KBM-7 (cell line): ENCODE results near the gene PMS2.
"Not testable (repeated sequence)": the region's sequence is repeated elsewhere in the genome, so short reads cannot be mapped to it uniquely, and the experiment has no call there.

ENCODE experiments used
- DNase-seq: peaks from one replicate; pipeline ENCODE4 v3.0.0-alpha.2; 2015
- in situ Hi-C: fragments of 300-500 bp; cut with MboI; formaldehyde crosslinking; loops from 2 replicates; pipeline ENCODE4 v1.14.3; 2020; ENCODE audit warnings: low sequenced_read_pairs, low pct_unique_long_range_greater_than_20kb, mixed read lengths

PMS2 gene

DNA sequence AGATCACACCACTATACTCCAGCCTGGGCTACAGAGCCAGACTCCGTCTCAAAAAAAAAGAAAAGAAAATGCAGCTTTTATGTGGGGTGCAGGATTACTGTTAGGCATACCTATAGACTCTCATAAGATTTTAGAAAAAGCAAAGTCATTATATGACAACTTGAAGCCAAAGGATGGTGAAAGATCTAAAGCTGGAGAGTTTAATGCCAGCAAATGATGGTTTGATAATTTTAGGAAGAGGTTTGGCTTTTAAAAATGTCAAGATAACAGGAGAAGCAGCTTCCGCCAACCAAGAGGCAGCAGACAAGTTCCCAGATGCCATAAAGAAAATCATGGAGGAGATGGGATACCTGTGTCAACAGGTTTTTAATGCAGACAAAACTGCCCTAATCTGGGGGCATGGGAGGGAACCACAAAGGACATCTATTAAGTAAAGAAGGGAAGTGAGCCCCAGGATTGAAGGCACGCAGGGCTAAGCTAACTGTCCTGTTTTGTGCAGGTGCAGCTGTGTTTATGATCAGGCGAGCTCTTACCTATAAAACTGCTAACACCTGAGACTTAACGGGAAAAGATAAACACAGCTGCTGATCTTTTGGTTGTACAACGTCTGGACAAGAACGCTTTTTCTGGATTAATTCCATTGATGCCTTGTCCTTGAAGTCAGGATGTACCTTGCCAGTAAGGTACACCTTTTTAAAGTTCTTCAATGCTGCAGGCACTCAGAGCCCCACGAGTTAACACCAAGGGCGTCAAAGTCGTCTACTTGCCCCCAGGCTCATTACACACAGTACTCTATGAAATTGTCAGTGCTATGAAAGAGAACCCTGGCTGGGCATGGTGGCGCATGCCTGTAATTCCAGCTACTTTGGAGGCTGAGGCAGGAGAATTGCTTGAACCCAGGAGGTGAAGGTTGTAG is 11.8 kb upstream of the PMS2 start:
- in situ Hi-C loops, result no loop called here
- no peak for DNase-seq

DNA sequence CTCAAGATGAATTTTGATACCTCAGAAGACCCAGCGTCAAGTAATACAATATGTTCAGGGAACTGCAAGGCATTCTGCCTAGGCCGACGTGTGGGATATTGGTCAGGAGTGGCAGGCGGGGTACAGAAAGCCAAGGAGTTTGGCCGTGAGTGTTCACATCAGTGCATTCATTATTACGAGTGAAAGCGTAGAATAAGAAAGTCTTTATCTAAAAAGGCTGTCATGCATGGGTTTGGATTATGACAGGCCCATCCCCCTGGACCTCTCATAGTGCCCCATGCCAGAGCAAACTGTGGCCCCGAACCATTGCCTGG is 7.8 kb upstream of the PMS2 start:
- no peak for DNase-seq
- in situ Hi-C loops, result no loop called here

DNA sequence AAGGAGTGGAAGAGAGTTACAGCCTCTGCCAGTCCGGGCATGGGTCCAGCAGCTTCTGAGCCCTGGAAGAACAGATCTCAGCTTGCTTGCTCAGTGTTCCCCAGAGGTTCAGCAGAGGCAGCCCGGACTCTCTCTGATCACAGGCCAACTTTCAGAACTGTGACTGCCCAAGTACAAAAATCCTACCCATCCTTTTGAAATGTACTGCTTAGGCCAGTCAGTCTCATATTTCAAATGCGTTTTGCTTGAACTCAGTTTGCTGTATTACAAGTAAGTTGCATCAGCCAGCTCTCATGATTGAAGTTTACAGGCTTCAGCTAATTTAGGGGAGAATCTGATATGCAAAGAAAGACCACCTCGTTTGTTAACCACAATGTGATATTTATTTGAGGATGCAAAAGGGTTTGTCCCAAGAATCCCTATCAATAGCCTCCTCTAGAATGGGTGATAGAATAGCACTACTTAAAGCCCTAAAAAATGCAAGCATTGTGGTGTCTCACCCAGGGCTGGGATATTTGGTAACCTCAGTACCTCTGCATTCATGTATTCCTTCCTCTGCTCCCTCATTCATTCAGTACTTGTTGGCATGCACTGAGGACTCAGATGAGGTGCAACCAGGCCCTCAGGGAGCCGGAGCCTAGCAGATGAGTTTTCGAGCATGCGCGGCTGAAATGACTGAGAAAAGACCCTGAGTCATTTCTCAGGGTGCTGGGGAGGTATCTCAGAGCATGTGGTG is 7.2 kb upstream of the PMS2 start:
- in situ Hi-C loops, result no loop called here
- DNase-seq, result no peak

DNA sequence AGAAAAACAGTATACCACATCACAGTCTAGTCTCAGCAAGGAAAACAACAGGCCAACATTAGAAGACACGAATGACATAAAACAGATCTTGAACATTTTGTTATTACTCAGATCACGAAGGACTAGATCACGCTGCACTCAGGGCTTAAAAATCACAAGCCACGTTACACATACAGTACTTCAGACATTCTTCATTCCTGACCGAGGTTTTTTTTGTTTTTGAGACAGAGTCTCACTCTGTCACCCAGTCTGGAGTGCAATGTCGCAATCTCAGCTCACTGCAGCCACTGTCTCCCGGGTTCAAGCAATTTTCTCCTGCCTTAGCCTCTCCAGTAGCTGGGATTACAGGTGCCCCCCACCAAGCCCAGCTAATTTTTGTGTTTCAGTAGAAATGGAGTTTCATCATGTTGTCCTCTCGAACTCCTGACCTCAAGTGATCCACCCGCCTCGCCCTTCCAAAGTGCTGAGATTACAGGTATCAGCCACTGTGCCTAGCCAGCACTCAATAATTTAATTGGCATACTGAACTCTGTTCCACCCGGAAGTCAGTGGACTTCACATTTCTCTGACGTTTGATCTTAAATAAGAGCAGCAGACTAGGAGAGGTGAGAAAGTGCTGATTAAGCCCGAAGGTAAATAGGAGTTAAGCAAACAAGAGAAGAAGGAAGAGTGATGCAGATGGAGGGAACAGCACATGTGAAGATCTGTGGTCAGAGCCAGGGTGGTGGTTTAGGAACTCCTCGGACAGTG is 3.7 kb upstream of the PMS2 start:
- no peak for DNase-seq
- in situ Hi-C loops, result no loop called here

DNA sequence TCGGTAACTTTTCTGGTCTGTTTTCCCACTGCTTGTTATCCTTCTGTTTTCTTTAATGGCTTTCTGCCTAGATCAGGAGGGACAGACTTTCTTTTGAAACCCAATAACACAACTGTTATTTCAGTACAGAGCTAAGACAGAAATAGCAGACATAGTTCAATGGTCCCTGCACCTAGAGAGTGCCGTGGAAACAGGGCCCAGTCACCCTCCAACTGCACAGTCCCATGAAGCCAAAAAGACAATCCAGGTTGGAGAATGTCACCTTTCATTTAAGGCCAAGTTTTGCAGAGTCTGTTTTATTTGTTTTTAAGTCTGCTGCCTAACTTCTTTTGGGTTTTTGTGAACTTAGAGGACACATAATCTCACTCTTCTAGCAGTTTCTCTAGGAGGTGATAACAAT is 2.7 kb upstream of the PMS2 start:
- DNase-seq, result no peak
- in situ Hi-C loops, result no loop called here

DNA sequence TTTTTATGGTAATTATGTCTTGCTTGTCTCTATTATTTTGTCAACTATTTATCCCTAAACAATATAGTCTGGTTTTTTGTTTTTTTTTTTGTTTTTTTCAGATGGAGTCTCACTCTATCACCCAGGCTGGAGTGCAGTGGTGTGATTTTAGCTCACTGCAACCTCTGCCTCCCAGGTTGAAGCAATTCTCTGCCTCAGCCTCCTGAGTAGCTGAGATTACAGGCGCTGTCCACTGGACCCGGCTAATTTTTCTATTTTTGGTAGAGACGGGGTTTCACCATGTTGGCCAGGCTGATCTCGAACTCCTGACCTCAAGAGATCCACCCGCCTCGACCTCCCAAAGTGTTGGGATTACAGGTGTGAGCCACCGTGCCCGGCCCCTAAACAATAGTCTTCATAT is 1.5 kb upstream of the PMS2 start:
- DNase-seq, in situ Hi-C loops: not testable (repeated sequence)

DNA sequence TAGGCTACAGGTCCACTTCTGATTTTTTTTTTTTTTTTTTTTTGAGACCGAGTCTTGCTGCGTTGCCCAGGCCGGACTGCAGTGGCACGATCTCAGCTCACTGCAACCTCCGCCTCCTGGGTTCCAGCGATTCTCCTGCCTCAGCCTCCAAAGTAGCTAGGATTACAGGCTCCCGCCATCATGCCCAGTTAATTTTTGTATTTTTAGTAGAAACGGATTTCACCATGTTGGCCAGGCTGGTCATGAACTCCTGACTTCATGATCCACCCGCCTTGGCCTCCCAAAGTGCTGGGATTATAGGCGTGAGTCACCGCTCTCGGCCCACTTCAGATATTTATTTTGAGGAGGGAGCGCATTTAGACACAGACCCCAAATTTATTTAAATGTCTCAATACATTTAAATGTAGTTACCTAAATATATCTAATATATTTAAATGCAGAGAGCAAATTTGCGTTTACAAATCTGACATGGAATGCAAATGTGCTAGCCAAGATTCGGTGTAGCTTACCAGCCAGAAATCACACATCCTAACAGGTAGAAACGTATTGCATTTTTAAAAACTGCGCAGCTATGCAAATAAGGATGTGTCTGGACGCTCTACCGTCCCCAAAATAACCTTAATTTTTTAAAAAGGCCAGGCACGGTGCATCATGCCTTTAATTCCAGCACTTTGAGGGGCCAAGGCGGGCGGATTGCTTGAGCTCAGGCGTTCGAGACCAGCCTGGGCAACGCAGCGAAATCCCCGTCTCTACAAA is 836 bp downstream of the PMS2 start:
- DNase-seq, result peak; percentile 13
- in situ Hi-C loops, result not testable (repeated sequence)

DNA sequence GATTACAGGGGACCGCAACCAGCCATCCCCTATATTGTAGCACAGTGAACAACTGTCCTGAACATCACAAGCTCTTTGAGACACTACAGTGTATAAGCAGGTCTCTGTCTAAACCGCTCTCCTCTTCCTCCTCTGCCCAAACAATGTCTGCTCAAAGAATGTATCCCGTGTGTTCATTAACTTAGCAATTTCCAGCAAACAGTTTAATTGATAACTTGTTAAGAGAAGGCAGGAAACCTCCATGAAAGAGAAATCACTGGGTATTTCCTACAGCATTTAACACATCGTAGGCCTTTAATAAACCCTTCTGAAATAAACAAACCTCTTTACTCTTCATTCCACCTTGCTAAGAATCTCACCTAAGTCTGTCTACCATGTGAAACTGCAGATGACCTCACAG is 1.5 kb downstream of the PMS2 start:
- DNase-seq, result no peak
- in situ Hi-C loops, result no loop called here

DNA sequence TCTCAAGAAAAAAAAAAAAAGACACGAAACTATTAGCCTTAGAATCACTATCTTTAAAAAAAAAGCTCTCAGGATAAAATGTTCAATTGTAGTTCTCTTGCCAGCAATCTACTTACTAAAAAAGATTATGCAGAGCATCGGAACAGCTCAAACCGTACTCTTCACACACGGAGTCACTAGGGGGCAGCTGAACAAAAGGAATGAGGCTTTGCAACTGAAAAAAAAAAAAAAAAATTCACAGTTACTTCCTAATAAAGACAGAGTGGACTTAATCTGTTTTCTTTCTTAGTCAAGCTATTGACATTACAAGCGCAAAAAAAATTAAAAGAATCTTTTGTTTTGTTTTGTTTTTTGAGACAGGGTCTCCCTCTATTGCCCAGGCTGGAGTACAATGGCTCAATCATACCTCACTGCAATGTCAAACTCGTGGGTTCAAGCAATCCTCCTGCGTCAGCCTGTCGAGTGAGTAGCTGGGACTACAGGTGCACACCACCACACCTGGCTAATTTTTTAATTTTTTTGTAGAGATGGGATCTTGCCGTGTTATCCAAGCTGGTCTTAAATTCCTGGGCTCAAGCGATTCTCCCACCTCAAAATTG is 11.5 kb downstream of the PMS2 start:
- peak; percentile 86 for DNase-seq
- in situ Hi-C loops, result no loop called here

DNA sequence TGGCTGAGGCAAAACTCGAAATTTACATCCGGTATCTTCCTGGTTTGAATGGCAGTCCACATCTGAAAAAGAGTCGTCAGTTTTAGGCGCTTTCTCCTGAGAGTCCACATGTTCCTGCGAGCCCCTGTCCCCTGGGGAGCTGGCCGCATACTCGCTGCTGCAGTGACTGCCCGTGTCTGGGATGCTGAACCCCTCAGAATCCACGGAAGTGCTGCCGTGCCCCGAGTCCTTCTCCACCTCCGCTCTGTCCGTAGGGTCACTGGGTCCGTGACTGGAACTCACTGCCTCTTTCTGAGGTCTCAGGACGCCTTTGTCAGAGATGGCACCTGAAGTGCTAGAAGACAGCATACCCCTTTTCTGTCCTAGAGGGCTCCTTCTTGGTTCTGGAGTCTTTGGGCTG is 21.8 kb downstream of the PMS2 start:
- DNase-seq, in situ Hi-C loops: not testable (repeated sequence)

DNA sequence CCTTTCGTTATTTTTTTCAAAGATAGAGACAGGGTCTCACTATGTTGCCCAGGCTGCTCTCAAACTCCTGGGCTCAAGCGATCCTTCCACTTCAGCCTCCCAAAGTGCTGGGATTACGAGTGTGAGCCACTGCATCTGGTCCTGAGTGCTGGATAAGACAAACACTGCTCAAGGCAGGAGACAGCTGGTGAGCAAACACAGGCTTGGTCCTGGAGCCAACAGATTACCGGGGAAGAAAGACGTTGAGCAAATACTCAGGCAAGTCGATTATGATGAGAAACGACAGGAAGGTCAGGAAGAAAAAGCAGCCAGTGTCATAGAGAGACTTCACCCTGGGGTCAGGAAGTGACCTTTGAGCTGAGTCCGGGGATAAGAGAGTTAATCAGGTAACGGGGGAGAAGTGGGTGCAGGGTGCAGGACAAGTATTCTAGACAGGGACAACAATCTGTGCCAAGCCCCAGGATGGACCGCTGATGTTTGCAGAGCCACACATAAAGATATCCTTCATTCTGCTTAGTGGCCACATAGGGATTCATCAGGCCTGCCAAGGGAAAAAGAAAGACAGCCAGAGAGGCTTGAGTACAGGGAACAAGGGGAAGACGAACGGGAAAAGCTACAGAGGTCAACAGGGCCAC is 29.1 kb downstream of the PMS2 start:
- in situ Hi-C loops, DNase-seq: not testable (repeated sequence)

DNA sequence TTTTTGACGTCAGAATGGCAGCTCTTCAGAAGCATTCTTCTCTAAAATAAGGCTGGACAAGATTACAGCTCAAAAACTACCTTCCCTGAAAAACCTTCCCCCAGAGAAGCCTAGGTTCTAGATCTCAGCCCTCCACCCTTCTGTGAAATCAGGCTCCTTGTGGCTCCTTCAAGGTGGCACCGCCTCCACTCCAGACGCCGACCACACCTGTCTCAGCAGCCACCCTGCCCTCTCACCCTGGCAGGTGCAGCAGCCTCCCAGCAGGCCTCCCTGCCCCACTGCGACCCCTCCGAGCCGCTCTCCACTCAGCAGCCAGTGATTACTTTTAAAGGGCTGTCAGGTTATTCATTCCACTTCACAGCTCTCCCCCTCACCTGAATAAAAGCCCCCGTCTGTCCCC is 35.3 kb downstream of the PMS2 start:
- DNase-seq, in situ Hi-C loops: not testable (repeated sequence)

DNA sequence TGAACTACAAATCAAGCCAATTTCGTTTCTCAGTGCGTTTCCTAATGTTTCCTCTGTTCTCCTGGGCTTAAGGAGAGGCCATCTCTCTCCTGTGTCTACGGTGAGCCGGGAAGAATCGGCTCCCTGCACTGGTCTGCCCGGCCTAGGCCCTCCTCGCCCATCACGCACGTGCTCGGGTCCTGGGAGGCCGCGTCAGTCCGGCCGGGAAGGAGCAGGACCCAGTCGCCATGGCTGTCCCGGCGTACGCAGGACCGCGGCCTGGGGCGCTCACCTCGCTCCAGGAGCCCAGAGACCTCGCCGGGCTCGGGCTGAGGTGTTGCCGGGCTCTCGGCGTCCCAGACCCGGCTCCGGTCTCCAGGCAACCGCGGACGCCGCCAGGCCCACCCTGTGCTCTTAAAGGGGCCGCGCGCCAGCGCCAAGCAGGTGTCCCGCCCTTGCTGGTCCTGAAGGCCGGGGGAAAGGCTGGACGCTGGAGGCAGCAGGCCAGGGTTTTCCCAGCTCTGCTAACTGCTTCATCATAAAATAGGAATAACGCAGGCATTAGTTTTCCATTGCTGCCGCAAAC is 38.4 kb downstream of the PMS2 start, which contains the start of gene RSPH10B:
Gene RSPH10B, minus strand, starts transcription at position 343 of the 565 bp plus-strand sequence. CDS start 3,573 bp downstream, outside the sequence.
- in situ Hi-C loops, result not testable (repeated sequence)

DNA sequence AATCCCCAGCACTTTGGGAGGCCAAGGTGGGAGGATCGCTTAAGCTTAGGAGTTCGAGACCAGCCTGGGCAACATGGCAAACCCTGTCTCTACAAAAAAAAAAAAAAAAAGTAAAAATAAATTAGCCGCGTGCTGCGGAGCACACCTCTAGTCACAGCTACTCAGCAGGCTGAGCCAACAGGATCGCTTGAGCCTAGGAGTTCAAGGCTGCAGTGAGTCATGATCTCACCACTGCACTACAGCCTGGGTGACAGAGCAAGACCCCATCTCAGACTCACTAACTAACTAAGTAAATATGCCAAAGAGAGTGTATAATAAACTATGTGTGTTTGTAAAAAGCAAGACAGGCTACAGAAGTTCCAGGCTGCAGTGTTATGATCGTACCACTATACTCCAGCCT is 45.0 kb downstream of the PMS2 start:
- DNase-seq, in situ Hi-C loops: not testable (repeated sequence)

More for the DNA sequence above, 38.4 kb downstream of the PMS2 start, which contains the start of gene RSPH10B:
- not testable (repeated sequence) for DNase-seq

DNA sequence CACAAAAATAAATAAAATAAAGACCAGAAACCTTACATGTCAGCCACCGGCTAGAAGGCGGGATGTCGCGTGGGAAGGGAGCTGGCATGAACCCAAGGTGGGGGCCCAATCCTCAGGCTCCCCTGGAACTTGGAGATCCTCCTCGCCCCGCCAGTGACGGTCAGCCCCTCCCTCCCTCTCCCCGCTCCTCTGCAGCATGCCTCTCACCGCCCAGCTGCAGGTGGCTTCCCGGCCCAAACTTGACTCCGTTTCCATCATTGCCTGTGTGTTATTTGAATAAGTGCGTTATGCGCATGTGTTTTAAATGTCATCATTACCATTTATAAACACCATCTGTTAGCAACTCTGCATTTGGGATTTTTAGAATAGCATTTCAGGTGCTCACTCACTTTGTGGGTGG is 45.6 kb downstream of the PMS2 start:
- DNase-seq, in situ Hi-C loops: not testable (repeated sequence)

DNA sequence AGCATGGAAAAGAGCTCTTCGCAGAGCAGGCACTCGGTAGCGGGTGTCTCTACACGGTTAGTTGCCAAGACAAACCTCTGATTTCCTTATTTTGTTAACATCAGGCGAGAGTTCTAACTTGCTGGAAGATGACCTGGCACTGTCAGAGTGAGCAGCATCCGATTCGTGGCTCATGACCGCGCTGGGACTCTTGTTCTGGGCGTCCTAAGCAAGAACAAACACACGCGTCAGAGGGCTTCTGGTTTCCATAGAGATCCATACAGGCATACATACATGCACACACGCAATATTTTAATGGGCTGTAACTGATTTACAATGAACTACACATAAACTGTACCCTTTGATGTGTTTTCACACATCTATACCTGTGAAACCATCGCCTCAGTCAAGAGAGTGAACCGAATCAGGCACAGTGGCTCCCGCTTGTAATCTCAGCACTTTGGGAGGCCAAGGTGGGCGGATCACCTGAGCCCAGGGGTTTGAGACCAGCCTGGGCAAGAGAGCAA is 73.9 kb downstream of the PMS2 start:
- in situ Hi-C loops, DNase-seq: not testable (repeated sequence)

DNA sequence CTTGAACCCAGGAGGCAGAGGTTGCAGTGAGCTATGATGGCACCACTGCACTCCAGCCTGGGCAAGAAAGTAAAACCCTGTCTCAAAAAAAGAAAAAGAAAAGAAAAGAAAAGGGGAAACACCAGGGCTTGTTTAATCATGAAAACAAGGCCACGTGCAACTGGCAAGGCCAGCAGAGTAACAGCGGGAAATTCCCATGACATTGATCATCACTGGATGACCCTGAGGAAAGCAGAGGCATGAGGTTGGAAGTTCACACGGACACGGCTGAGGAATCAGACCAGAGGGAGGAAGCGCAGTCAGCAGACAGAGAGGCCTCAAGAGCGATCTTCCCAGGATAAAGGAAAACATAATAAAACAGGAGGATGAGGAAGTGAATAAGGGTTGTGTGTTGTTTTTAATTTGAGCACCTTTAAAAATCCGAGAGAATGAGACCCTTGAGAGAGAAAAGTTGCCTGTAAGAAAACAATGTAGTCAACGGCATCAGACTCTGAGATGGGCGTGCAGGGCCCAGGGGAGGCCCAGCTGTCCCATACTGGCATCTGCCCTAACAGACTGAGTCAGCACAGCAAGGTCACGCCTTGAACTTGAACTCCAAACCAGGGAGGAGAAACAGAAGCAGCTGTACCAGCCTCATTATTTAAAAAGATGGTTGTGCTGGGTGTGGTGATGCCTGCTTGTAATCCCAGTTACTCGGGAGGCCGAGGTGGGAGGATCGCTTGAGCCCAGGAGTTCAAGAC is 76.8 kb downstream of the PMS2 start:
- in situ Hi-C loops, result not testable (repeated sequence)

More for the DNA sequence above, 76.8 kb downstream of the PMS2 start:
- not testable (repeated sequence) for DNase-seq
